GM12891 (cell line): ENCODE results near the gene NEURL4.

Source experiments
- POLR2A ChIP-seq: IDR thresholded peaks from 2 replicates; pipeline ENCODE4 v1.6.1; 2011; ENCODE audit warnings: low read depth, low read length, control low read depth
- POLR2AphosphoS5 ChIP-seq: IDR thresholded peaks from 2 replicates; pipeline ENCODE4 v1.6.1; 2011; ENCODE audit warnings: low read depth, low read length, control low read depth
- SPI1 ChIP-seq: IDR thresholded peaks from 2 replicates; pipeline ENCODE4 v1.6.1; 2011; ENCODE audit warnings: low read depth, low read length, control low read depth
- TAF1 ChIP-seq: IDR thresholded peaks from 2 replicates; pipeline ENCODE4 v1.6.1; 2011; ENCODE audit warnings: low read depth, low read length, control low read depth

- TF ChIP-seq SPI1 (no peak), POLR2A (no peak), POLR2AphosphoS5 (no peak), TAF1 (no peak)
Observed at GRCh38 chr17:7290685-7291084, 38.5 kb downstream of the NEURL4 start.
